ENCODE data around the gene TMEM86B. TPM values are rescaled to one million over a fixed set of nuclear protein-coding genes. Genes with fewer than 3 reads are reported as not detected.

TMEM86B gene
- total RNA-seq, 1 donor from 2014 or later: 14.8 TPM

- no peaks in the 10 kb centered on the region for H3K4me1 Mint-ChIP-seq
- no peak overlapping the region for H3K27ac Mint-ChIP-seq
- no peak overlapping the region for H3K4me3 Mint-ChIP-seq
- POLR2A ChIA-PET: no interaction called here
- H3K9me3 Mint-ChIP-seq: no peaks in the 10 kb centered on the region
- TF ChIP-seq CTCF (IDR thresholded peaks at IDR 0.05): no peak
- CTCF ChIA-PET: no interaction called here
- H3K36me3 Mint-ChIP-seq (ENCODE audit: low read depth): peaks cover 80% of the 10 kb centered on the region
- DNase-seq (no peak), ATAC-seq (ENCODE audit: low read depth) (no peak)
- no peaks in the 10 kb centered on the region for H3K27me3 Mint-ChIP-seq
- intact Hi-C loops (cut with micrococcal nuclease): no loop called here
Measured at GRCh38 chr19:55232986-55233385, 4.4 kb upstream of the TMEM86B start.

- Mint-ChIP-seq H3K4me3 (no peak overlapping the region), H3K4me1 (no peaks in the 10 kb centered on the region), H3K27ac (no peak overlapping the region), H3K9me3 (no peaks in the 10 kb centered on the region), H3K27me3 (no peaks in the 10 kb centered on the region), H3K36me3 (ENCODE audit: low read depth) (peaks cover 78% of the 10 kb centered on the region)
- ATAC-seq (ENCODE audit: low read depth) (no peak), DNase-seq (no peak)
- intact Hi-C loops (cut with micrococcal nuclease): no loop called here
- no peak for TF ChIP-seq CTCF (IDR thresholded peaks at IDR 0.05)
- ChIA-PET CTCF (no interaction called here), POLR2A (no interaction called here)
Measured at GRCh38 chr19:55232286-55232602, 3.7 kb upstream of the TMEM86B start.

DNA sequence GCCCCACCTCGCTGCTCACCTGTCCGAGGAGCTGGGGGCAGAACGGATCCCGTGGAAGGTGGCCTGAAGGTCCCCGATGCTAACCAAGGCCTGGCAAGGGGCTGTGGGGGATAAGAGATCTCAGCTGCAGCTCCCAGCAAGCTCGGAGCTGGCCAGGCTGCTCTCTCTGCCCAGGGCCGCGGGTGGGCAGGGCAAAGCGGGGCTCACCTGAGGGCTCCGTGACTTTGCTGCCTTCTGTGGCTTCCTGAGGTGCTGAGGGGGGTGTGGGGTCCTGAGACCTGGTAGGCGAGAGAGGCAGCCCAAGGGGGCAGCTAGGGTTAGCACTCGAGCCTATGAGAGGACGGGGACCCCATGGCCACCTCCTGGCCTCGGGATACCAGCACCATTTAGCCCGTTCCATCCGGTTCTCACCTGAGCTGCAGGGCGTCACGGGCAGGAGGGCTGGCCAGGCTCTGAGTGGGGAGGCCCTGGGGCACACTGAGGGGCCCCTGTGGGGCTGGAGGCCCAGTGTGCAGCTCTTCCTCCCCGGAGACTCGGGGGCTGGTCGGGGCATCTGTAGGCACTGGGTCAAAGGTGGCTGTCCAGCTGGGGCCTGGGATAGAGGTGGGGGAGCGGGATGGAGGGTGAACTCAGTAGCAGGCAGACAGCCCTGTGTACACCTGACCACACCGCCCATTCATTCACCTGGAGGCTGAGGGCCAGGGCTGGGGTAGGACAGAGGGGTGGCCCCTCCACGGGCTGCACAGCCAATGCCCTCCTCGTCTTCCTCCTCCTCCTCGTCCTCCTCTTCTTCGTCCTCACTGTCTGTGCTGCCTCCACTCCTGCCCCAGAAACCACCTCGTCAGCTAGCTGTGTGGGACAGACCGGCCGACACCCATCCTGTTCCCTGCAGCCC is 3.1 kb upstream of the TMEM86B start:
- CTCF ChIA-PET: no interaction called here
- Mint-ChIP-seq H3K4me3 (no peak overlapping the region), H3K4me1 (no peaks in the 10 kb centered on the region), H3K27ac (no peak overlapping the region), H3K27me3 (no peaks in the 10 kb centered on the region), H3K36me3 (ENCODE audit: low read depth) (peaks cover 78% of the 10 kb centered on the region), H3K9me3 (no peaks in the 10 kb centered on the region)
- DNase-seq (no peak), ATAC-seq (ENCODE audit: low read depth) (no peak)
- intact Hi-C loops (cut with micrococcal nuclease): no loop called here
- TF ChIP-seq CTCF (IDR thresholded peaks at IDR 0.05): no peak
- POLR2A ChIA-PET: no interaction called here

DNA sequence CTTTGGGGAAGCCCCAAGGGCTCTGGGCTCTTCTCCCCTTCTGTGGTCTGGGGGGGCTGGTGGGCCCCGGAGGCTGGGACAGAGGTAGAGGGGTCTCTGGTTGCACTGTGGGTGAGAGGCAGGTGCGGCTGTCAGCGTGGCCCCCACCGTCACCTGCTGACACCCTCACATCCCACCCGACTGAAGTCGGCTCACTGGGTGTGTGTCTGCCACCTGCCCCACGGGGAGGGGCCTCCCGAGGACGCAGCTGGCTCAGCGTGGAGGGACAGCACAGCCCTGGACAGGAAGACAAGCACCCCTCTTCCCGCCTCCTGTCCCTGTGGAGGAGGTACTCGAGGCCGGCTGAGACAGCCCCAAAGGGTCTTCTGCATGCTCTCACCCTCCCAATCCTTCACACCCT is 2.2 kb upstream of the TMEM86B start:
- intact Hi-C loops (cut with micrococcal nuclease): no loop called here
- Mint-ChIP-seq H3K27ac (no peak overlapping the region), H3K4me1 (no peaks in the 10 kb centered on the region), H3K9me3 (no peaks in the 10 kb centered on the region), H3K36me3 (ENCODE audit: low read depth) (peaks cover 77% of the 10 kb centered on the region), H3K4me3 (no peak overlapping the region), H3K27me3 (no peaks in the 10 kb centered on the region)
- ChIA-PET CTCF (no interaction called here), POLR2A (no interaction called here)
- DNase-seq: no peak
- ATAC-seq (ENCODE audit: low read depth): no peak
- TF ChIP-seq CTCF (IDR thresholded peaks at IDR 0.05): no peak

DNA sequence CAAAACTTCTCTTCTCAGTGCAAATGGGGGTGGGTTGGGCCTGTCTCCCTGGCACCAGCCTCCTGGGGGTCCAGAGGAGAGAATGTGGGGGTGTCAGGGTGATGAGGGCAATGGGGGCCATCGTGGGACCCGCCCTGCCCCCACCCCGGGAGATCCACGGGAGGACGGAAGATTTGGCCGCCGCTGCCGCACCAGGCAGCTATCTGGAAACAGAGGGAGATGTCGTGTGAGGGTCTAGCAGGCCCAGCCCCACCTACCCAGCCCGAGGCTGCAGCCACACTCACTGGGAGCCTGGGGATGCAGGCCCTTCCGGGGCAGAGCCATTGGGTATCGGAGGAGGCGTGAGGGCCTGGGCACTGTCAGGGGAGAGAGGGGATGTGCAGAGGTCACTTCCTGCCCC is 1.8 kb upstream of the TMEM86B start:
- Mint-ChIP-seq H3K27ac (no peak overlapping the region), H3K9me3 (no peaks in the 10 kb centered on the region), H3K4me1 (peaks cover 3% of the 10 kb centered on the region), H3K27me3 (no peaks in the 10 kb centered on the region), H3K36me3 (ENCODE audit: low read depth) (peaks cover 80% of the 10 kb centered on the region), H3K4me3 (no peak overlapping the region)
- intact Hi-C loops (cut with micrococcal nuclease): no loop called here
- no peak for TF ChIP-seq CTCF (IDR thresholded peaks at IDR 0.05)
- ChIA-PET POLR2A (no interaction called here), CTCF (no interaction called here)
- DNase-seq: no peak
- no peak for ATAC-seq (ENCODE audit: low read depth)

Measured in activated B cell treated with CpG ODN at 0.5 μM for 24 hours (primary cell).